NCI-H2029 treated with DMSO at 0.1 percent for 48 hours (cell line): Measurements from ENCODE around the gene BUD31.
A peak's percentile ranks its signal among the peaks of the same experiment; 100 is the strongest.
"Not testable (repeated sequence)": the region's sequence is repeated elsewhere in the genome, so short reads cannot be mapped to it uniquely, and the experiment has no call there.

ENCODE experiments used
- DNase-seq: peaks from one replicate; lab custom pipeline; 2025; lab: John Stamatoyannopoulos, UW

Gene BUD31

DNA sequence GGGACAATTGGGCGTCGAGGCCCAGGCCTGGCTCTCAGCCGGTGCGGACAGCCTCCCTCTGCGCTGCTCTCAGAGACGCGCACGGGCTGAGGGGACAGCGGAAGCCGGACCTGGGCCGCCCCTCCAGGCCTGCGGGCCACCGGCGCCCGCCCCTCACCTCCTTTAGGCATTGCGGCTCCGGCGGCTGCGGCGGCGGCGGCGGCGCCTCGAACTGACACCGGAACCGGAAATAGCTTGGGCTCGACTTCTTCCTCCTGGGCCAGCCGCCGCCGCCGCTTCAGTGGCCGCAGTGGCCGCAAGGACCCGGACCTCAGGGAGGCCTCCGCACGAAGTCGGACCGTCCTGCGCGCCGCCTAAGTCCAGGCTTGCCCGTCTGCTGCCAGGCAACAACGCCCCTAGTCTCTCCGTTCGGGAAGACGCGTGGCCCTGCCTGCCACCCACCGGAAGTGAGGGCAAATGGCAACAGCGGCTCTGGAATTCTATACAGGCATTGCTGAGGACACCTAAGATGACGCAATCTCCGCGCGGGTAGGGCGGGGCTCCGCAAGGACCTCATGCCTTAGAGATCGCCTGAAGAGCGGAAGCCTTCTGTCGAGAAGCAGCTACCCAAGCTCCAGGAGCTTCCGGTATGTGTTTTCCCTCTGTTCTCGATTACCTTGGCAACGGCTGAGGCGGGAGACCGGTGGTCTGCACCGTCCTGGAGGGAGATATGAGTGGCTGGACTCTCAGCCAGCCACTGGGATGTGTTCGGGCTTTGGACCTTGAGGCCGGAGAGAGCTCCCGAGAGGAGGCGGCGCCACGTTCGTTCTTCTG, at the start of gene BUD31, which contains the start of gene PDAP1:
BUD31 (plus strand) TSS at position 591 of the 813 bp plus-strand sequence. CDS start 2,124 bp downstream, outside the sequence.
PDAP1 (minus strand) TSS at position 219 of the 813 bp plus-strand sequence; CDS start at position 170, 49 bp downstream.
- peak; percentile 85 for DNase-seq

DNA sequence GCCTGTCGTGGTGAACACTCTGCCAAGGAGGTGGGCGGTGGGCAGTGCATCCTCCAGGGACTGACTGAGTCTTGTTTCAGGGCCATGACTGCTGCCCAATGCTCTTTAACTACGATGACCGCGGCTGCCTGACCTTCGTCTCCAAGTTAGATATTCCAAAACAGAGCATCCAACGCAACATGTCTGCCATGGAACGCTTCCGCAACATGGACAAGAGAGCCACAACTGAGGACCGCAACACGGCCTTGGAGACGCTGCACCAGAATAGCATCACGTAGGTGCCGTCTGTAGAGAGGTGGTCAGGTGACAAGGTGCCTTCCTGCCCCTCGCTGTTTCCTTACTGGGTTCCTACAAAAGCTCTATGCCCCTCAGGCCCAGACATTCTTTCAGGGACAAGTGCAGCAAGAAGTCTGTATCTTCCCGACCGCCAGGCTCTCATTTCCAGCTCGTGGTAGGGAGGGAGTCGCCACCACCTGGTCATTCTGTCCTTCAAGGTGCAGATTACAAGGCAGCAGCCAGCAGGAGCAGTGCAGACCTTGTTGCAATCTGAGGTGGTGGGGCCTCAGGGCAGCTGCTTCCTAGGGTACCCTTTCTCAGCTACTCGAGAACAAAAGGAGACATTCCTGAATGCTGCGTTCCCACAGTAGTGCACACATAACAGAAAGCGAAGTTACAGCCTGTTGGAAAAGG, 49.2 kb upstream of the BUD31 start:
- no peak for DNase-seq

DNA sequence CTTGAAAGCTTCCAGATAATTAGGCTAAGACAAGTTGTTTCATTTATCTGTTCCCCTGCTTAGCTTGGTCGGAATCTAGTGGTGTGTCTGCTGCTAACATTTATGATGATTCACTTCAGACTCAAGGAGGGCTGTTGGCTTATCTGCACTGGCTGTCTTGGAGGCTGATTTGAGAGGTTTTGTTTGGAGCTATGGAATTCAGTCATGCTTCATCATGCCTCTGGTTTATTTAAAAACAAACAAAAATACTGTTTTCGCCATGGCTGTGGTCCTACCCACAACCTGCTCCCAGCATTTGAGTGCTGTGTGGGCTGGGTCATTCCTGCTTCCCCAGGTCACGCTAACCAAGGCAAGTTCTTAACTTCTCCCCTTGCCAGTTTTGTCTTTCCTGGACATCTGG, 46.0 kb upstream of the BUD31 start:
- DNase-seq: no peak

GRCh38 chr7:99363286-99363685, 45.5 kb upstream of the BUD31 start:
- no peak for DNase-seq

- no peak for DNase-seq
Measured at GRCh38 chr7:99365318-99366141, 43.2 kb upstream of the BUD31 start.

- no peak for DNase-seq
Measured at GRCh38 chr7:99366646-99367045, 42.1 kb upstream of the BUD31 start.

- no peak for DNase-seq
Measured at GRCh38 chr7:99368750-99369389, 39.9 kb upstream of the BUD31 start.

DNA sequence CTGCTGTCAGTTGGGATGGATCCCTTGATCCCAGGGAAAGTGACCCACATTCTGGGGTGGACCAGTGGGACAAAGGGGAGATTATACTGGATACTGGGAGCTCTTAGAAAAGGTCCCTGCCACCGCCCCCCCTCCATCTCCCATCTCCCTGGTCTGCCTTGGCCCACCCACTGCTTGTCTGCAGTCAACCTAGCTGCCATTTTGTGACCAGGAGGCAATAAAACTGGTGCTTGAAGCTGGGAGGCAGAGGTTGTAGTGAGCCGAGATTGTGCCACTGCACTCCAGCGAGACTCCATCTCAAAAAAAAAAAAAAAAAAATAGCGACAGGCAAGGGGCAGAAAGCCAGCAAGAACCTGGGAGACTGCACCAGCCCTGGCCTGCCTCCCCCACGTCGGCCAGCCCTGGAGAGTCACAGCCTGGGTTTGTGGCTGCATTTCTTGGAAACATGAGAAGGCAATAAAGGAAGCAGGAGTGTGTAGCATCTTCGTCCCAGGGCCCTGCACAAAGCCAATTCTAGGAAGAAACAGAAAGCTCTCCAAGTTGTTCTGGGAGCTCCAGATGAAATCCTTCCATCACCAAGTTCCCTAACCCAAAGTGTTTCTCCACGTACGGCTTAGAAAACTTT, 38.9 kb upstream of the BUD31 start:
- DNase-seq: no peak

GRCh38 chr7:99371376-99371920, 37.3 kb upstream of the BUD31 start:
- DNase-seq: no peak

DNA sequence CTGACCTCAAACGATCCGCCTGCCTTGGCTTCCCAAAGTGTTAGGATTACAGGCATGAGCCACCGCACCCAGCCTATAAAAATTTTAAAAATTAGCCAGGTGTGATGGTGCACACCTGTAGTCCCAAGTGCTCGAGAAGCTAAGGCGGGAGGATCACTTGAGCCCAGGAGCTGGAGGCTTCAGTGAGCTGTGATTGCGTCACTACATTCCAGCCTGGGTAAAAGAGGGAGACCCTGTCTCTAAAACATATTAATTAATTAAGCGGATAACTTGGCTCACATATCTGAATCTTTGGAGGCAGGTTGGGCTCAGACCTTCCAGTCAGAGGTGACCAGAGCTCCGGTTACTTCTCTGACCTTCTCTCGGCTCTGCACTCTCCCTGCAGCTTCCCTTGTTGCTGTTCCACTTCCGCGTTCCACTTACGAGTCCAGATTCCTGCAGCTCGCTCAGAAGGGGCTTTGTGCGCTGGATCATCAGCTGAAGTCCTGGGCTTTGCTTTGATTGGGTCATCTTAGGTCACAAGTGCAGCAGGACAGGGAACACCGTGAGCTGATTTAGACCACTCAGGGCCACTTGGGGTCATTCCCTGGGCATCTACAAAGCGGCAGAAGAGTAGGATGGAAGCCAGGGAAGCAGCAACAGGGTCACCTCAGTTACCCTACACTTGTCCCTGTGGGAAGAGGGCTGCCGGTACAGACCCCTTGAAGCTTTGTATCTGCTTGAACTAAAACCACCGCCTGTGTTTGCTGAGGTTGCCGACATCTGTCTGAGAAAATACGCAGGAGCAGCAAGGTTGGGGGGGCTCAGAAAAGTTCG, 36.3 kb upstream of the BUD31 start:
- DNase-seq: peak; percentile 33

GRCh38 chr7:99373091-99374066, 35.4 kb upstream of the BUD31 start:
- no peak for DNase-seq

GRCh38 chr7:99374111-99375064, 34.4 kb upstream of the BUD31 start, which contains the start of gene ARPC1B:
ARPC1B (plus strand) TSS chr7:99374730; CDS start chr7:99385715, 10,985 bp downstream.
- no peak for DNase-seq

DNA sequence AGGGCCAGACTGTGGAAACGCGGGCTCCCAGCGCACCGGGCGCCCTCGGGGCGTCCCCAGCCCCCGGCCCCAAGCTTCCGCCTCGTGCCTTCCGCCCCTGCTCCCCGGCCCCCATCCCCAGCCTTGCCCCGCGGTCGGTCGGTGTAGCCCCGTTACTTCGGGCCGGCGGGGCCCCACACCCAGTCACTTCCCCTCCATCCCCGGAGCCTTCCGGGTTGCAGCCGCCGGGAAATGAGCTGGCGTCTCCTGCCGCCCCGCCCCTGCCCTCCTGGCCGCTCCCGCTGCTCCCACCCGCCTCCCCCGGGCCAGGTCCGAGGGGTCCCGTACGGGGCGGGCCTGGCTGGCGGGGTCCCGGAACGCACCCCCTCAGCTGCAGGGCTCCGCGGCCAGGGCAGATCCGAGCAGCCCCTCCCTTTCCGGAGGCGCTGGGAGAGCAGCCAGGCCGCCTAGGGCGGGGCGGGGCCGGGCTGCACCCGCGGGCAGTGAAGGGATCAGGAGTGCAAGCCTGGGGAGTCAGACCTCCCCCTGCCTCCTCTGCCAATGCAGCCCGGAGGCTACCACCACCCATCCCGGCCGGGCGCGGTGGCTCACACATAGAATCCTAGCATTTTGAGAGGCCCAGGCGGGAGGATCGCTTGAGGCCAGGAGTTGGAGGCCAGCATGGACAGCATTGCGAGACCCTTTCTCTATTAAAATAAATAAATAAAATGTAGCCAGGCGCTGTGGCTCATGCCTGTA, 33.5 kb upstream of the BUD31 start:
- DNase-seq: no peak

- no peak for DNase-seq
Measured at GRCh38 chr7:99379043-99379577, 29.7 kb upstream of the BUD31 start.

- DNase-seq: not testable (repeated sequence)
Measured at GRCh38 chr7:99379693-99380031, 29.1 kb upstream of the BUD31 start.

- DNase-seq: no peak
Measured at GRCh38 chr7:99380032-99380822, 28.5 kb upstream of the BUD31 start.
